Endodermal cell (in vitro differentiated cells): Measurements from ENCODE around the gene SESN3. TPM values are rescaled to one million over a fixed set of nuclear protein-coding genes. Genes with fewer than 3 reads are reported as not detected.

Experiments used
- DNase-seq: peaks from one replicate; pipeline ENCODE4 v3.0.0-alpha.2; 2017
- H3K27ac ChIP-seq: 2 replicates; pipeline ENCODE4 v1.5.1; 2013; ENCODE audit warnings: mild to moderate bottlenecking, low read depth, low read length, moderate library complexity
- H3K27me3 ChIP-seq: 2 replicates; pipeline ENCODE4 v1.6.1; 2013; ENCODE audit warnings: mild to moderate bottlenecking, low read length, moderate library complexity; ENCODE audit not compliant: insufficient read depth, control insufficient read depth, poor library complexity, severe bottlenecking
- H3K36me3 ChIP-seq: 2 replicates; pipeline ENCODE4 v1.7.0; 2013; ENCODE audit warnings: mild to moderate bottlenecking, low read length, moderate library complexity; ENCODE audit not compliant: control insufficient read depth, insufficient read depth
- H3K4me1 ChIP-seq: one replicate; pipeline ENCODE4 v1.7.0; 2013; ENCODE audit warnings: low read length; ENCODE audit not compliant: control insufficient read depth, insufficient read depth
- H3K4me3 ChIP-seq: 2 replicates; pipeline ENCODE4 v1.5.1; 2013; ENCODE audit warnings: mild to moderate bottlenecking, low read length, moderate library complexity
- H3K9ac ChIP-seq: 2 replicates; pipeline ENCODE4 v1.6.1; 2013; ENCODE audit warnings: mild to moderate bottlenecking, low read length, moderate library complexity; ENCODE audit not compliant: poor library complexity, severe bottlenecking; ENCODE audit errors: extremely low read depth
- H3K9me3 ChIP-seq: 2 replicates; pipeline ENCODE4 v1.6.1; 2013; ENCODE audit warnings: mild to moderate bottlenecking, low read length, moderate library complexity; ENCODE audit not compliant: control insufficient read depth
- H3K27ac Mint-ChIP-seq: 2 replicates; pipeline ENCODE4 v1.8.0; 2020; ENCODE audit warnings: mixed read lengths
- H3K27me3 Mint-ChIP-seq: 2 replicates; pipeline ENCODE4 v1.8.0; 2021; ENCODE audit warnings: mild to moderate bottlenecking, mixed read lengths; ENCODE audit not compliant: insufficient read depth
- H3K36me3 Mint-ChIP-seq: 2 replicates; pipeline ENCODE4 v1.8.0; 2020; ENCODE audit warnings: low read depth, mixed read lengths
- H3K4me1 Mint-ChIP-seq: 2 replicates; pipeline ENCODE4 v1.8.0; 2020; ENCODE audit warnings: mixed read lengths
- H3K4me3 Mint-ChIP-seq: 2 replicates; pipeline ENCODE4 v1.8.0; 2020; ENCODE audit warnings: mild to moderate bottlenecking, moderate library complexity, mixed read lengths
- H3K9me3 Mint-ChIP-seq: 2 replicates; pipeline ENCODE4 v1.8.0; 2020; ENCODE audit warnings: mild to moderate bottlenecking, mixed read lengths
- WGBS, 2 experiments: methylation state at CpG; one replicate each; pipeline versions ENCODE4 v1.1.5 to v1.1.7; 2013; ENCODE audit warnings: missing lambda C conversion rate in 2 of 2, mixed read lengths in 1 of 2; ENCODE audit not compliant: insufficient coverage in 1 of 2, insufficient read length in 1 of 2; 5-methylcytosine and 5-hydroxymethylcytosine counted together
- total RNA-seq, 2 donors: library from RNA; stranded (reverse); fragmentation: NEBNext Ultra II Directional in 1 of 2; extraction: Animal tissue kit (Norgen Biotek cat#: 25700) in 1 of 2; gene quantifications; 2 replicates in 1 of 2; 3 replicates in 1 of 2; pipeline ENCODE4 v1.2.1, GENCODE V29; 2021
- TF ChIP-seq, protein P1 (sequence below): fragments of 200-600 bp; sonication (generic); conservative IDR thresholded peaks from 2 replicates; pipeline ENCODE4 v1.5.0; 2021; ENCODE audit warnings: antibody characterized with exemption, mild to moderate bottlenecking

SESN3 gene
- total RNA-seq, 2 donors from 2014 or later: 33.6 to 43.1 TPM

- H3K4me1 ChIP-seq: no peaks in the 10 kb centered on the region
- no peak overlapping the region for H3K27ac ChIP-seq
- H3K27ac Mint-ChIP-seq: no peak overlapping the region
- no peak overlapping the region for H3K9ac ChIP-seq
- H3K36me3 ChIP-seq: no peaks in the 10 kb centered on the region
- no peaks in the 10 kb centered on the region for H3K9me3 Mint-ChIP-seq
- peaks cover 9% of the 10 kb centered on the region for H3K4me1 Mint-ChIP-seq
- TF ChIP-seq, protein P1, sequence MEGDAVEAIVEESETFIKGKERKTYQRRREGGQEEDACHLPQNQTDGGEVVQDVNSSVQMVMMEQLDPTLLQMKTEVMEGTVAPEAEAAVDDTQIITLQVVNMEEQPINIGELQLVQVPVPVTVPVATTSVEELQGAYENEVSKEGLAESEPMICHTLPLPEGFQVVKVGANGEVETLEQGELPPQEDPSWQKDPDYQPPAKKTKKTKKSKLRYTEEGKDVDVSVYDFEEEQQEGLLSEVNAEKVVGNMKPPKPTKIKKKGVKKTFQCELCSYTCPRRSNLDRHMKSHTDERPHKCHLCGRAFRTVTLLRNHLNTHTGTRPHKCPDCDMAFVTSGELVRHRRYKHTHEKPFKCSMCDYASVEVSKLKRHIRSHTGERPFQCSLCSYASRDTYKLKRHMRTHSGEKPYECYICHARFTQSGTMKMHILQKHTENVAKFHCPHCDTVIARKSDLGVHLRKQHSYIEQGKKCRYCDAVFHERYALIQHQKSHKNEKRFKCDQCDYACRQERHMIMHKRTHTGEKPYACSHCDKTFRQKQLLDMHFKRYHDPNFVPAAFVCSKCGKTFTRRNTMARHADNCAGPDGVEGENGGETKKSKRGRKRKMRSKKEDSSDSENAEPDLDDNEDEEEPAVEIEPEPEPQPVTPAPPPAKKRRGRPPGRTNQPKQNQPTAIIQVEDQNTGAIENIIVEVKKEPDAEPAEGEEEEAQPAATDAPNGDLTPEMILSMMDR: no peak
- no peaks in the 10 kb centered on the region for H3K36me3 Mint-ChIP-seq
- H3K4me3 Mint-ChIP-seq: no peak overlapping the region
- H3K4me3 ChIP-seq: no peak overlapping the region
- no peaks in the 10 kb centered on the region for H3K27me3 Mint-ChIP-seq
- no peaks in the 10 kb centered on the region for H3K9me3 ChIP-seq
- no peak for DNase-seq
- no peaks in the 10 kb centered on the region for H3K27me3 ChIP-seq
These were observed 65.4 kb downstream of the SESN3 start for GRCh38 chr11:95165638-95166037.

- Histone ChIP-seq H3K27me3 (no peaks in the 10 kb centered on the region), H3K4me1 (no peaks in the 10 kb centered on the region), H3K4me3 (no peak overlapping the region), H3K9me3 (no peaks in the 10 kb centered on the region), H3K9ac (no peak overlapping the region), H3K27ac (no peak overlapping the region), H3K36me3 (no peaks in the 10 kb centered on the region)
- no peak for DNase-seq
- no peak overlapping the region for H3K27ac Mint-ChIP-seq
- no peak overlapping the region for H3K4me3 Mint-ChIP-seq
- WGBS, 2 experiments: 89 to 100% methylated on average over 1 to 3 of the region's 4 CpGs
- H3K27me3 Mint-ChIP-seq: no peaks in the 10 kb centered on the region
- peaks cover 3% of the 10 kb centered on the region for H3K9me3 Mint-ChIP-seq
- peaks cover 3% of the 10 kb centered on the region for H3K36me3 Mint-ChIP-seq
- peaks cover 7% of the 10 kb centered on the region for H3K4me1 Mint-ChIP-seq
- TF ChIP-seq, protein P1: no peak
These were observed 67.9 kb downstream of the SESN3 start for GRCh38 chr11:95163106-95163505.

DNA sequence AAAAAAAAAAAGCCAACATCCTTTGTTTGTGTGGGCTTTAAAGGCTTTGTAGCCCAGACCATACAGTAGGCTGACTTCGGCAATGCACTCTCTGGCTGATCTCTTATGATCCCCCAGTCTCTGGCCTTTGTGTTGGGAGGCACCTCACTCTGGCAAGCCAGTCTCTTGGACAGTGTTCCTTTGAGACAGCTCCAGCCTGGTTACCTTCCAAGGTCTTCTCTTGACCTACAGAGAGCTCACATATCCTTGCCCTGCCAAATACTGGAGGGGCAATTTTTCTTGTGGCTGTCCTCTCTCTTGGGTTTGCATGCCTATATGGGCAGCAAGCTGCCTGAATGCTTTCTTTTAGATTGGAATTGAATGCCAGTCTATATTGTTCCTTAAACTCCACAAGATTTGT lies 69.8 kb downstream of the SESN3 start:
- Histone ChIP-seq H3K9ac (no peak overlapping the region), H3K27me3 (no peaks in the 10 kb centered on the region), H3K36me3 (no peaks in the 10 kb centered on the region), H3K9me3 (no peaks in the 10 kb centered on the region), H3K4me3 (no peak overlapping the region), H3K4me1 (no peaks in the 10 kb centered on the region), H3K27ac (no peak overlapping the region)
- Mint-ChIP-seq H3K27ac (no peak overlapping the region), H3K36me3 (peaks cover 3% of the 10 kb centered on the region), H3K9me3 (peaks cover 6% of the 10 kb centered on the region), H3K27me3 (no peaks in the 10 kb centered on the region), H3K4me3 (no peak overlapping the region), H3K4me1 (peaks cover 7% of the 10 kb centered on the region)
- DNase-seq: no peak
- TF ChIP-seq, protein P1: no peak
- WGBS, 2 experiments: 95 to 100% methylated on average over 1 of the region's 1 CpG
